Lower lobe of right lung (tissue), 2 donors: ENCODE results near the gene SUSD3. TPM values are rescaled to one million over a fixed set of nuclear protein-coding genes. Genes with fewer than 3 reads are reported as not detected.

ENCODE experiments used
- ATAC-seq, 2 donors: fragments of 200-7000 bp; cut with Tn5 transposase; one replicate each; pipeline ENCODE4 v1.9.1; 2020 to 2022; ENCODE audit warnings: mild to moderate bottlenecking in 2 of 2, moderate library complexity in 2 of 2
- DNase-seq: peaks from one replicate; pipeline ENCODE4 v3.0.0-alpha.2; 2020
- H3K27ac ChIP-seq: fragments of 200-600 bp; one replicate; pipeline ENCODE4 v1.8.0; 2022
- H3K27me3 ChIP-seq: fragments of 200-600 bp; one replicate; pipeline ENCODE4 v1.8.0; 2022; ENCODE audit warnings: low read depth
- H3K36me3 ChIP-seq: fragments of 200-600 bp; one replicate; pipeline ENCODE4 v1.8.0; 2022; ENCODE audit warnings: mild to moderate bottlenecking
- H3K4me1 ChIP-seq: fragments of 200-600 bp; one replicate; pipeline ENCODE4 v1.8.0; 2022
- H3K4me3 ChIP-seq: fragments of 200-600 bp; one replicate; pipeline ENCODE4 v1.8.0; 2022; ENCODE audit warnings: mild to moderate bottlenecking
- H3K9me3 ChIP-seq: fragments of 200-600 bp; one replicate; pipeline ENCODE4 v1.8.0; 2022
- intact Hi-C: fragments of 100-400 bp; cut with DNase I; formaldehyde crosslinking; loops from one replicate; pipeline ENCODE4 v1.11.0; 2022
- total RNA-seq: library from RNA; stranded (reverse); fragmentation: NEBNext Ultra II Directional; extraction: Animal tissue kit (Norgen Biotek cat#: 25700); gene quantifications from one replicate; pipeline ENCODE4 v1.2.1, GENCODE V29; 2021
- TF ChIP-seq, protein P1 (sequence below): fragments of 200-600 bp; IDR thresholded peaks from one replicate; pipeline ENCODE4 v1.8.0; 2022; ENCODE audit warnings: antibody characterized with exemption, mild to moderate bottlenecking
- donor health status: DM: no; HTN: yes; CAD: no; lungs with severe emphysema.

SUSD3 gene
- total RNA-seq, 1 donor from 2014 or later, result 5.3 TPM

DNA sequence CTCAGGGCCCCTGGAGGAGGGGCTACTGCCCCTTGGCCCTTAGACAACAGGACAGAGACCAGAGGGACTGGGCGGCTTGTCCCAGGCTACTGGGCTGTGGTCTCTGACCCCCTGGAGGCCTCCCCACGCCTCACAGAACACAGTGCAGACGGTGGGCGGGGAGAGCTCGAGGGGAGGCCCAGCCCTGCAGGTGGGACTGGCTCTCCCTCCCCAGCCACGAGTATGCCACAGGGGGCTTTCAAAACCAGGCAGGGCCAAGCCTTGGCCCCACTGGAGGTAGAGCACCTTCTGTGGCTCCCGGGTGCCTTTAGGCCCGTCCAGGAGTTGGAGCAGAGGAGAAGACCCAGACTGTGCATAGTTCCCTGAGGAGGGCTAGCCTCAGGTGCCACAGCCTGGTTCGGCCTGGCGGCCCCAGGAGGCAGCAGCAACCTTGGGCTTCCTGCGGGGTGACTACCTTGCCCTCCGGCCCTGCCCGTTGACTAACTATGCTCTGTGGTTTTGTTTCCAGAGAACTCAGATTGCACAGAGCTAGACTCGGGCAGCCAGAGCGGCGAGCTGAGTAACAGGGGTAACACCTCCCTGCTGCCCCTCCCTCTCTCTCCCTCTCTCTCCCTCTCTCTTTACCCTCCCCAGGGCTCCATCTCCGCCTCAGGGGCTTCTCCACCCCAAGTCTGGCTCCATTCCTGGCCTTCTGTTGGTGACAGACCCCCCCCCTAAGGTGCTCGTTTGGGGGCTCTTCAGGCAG, 53.0 kb downstream of the SUSD3 start:
- Histone ChIP-seq H3K9me3 (no peaks in the 10 kb centered on the region), H3K36me3 (peaks cover 41% of the 10 kb centered on the region), H3K27me3 (no peaks in the 10 kb centered on the region), H3K4me3 (no peak overlapping the region), H3K27ac (peak overlapping the region; percentile 31), H3K4me1 (peaks cover 32% of the 10 kb centered on the region)
- DNase-seq (peak; percentile 66), ATAC-seq (no peak)
- TF ChIP-seq, protein P1, sequence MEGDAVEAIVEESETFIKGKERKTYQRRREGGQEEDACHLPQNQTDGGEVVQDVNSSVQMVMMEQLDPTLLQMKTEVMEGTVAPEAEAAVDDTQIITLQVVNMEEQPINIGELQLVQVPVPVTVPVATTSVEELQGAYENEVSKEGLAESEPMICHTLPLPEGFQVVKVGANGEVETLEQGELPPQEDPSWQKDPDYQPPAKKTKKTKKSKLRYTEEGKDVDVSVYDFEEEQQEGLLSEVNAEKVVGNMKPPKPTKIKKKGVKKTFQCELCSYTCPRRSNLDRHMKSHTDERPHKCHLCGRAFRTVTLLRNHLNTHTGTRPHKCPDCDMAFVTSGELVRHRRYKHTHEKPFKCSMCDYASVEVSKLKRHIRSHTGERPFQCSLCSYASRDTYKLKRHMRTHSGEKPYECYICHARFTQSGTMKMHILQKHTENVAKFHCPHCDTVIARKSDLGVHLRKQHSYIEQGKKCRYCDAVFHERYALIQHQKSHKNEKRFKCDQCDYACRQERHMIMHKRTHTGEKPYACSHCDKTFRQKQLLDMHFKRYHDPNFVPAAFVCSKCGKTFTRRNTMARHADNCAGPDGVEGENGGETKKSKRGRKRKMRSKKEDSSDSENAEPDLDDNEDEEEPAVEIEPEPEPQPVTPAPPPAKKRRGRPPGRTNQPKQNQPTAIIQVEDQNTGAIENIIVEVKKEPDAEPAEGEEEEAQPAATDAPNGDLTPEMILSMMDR, result no peak
- intact Hi-C loops, result no loop called here

DNA sequence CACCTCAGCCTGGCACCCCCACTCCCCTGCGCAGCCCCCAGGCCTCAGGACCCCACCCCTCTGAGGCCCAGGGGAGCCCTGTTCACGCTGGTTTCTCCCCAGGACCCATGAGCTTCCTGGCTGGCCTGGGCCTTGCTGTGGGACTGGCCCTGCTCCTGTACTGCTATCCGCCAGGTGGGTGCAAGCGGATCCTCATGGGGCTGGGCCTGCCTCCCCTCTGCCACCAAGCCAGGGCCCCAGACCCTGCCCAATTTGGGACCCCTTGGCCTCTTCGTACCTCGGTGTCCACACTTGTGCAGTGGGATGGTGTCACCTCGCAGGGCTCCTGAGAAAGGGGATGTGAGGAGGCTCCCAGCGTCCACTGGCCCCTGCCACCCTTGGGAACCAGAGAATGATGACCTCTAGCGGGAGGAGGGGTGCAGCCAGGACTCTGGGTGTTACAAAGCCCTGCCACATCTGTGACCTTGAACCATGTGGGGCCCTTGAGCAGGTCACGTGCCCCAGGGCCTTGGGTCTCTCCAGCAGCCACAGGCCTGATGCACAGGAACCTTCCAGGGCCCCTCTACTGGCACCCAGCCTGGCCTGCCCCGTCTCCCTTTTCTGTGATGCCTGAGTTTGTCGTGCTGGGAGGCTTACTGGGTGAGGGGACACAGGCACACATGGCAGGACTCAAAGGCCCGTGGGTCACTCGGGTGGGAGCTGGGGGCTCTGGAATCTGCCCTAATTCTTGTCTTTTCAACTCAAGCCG, 53.8 kb downstream of the SUSD3 start:
- intact Hi-C loops, result no loop called here
- ATAC-seq, result no peak
- TF ChIP-seq, protein P1, result no peak

GRCh38 chr9:93112864-93113389, 54.4 kb downstream of the SUSD3 start:
- Histone ChIP-seq H3K27me3 (no peaks in the 10 kb centered on the region), H3K27ac (no peak overlapping the region), H3K4me1 (peaks cover 36% of the 10 kb centered on the region), H3K36me3 (peaks cover 39% of the 10 kb centered on the region), H3K4me3 (no peak overlapping the region), H3K9me3 (no peaks in the 10 kb centered on the region)
- TF ChIP-seq, protein P1, result no peak
- intact Hi-C loops, result no loop called here
- ATAC-seq (no peak), DNase-seq (peak; percentile 36)

More for the DNA sequence above, 53.8 kb downstream of the SUSD3 start:
- H3K4me3 ChIP-seq, result no peak overlapping the region
- H3K9me3 ChIP-seq, result no peaks in the 10 kb centered on the region
- peaks cover 36% of the 10 kb centered on the region for H3K4me1 ChIP-seq
- peak overlapping the region; percentile 24 for H3K27ac ChIP-seq
- peak; percentile 54 for DNase-seq
- no peaks in the 10 kb centered on the region for H3K27me3 ChIP-seq
- H3K36me3 ChIP-seq, result peaks cover 41% of the 10 kb centered on the region

- intact Hi-C loops, result no loop called here
- Histone ChIP-seq H3K4me1 (peaks cover 32% of the 10 kb centered on the region), H3K36me3 (peaks cover 28% of the 10 kb centered on the region), H3K27ac (peak overlapping the region; percentile 31), H3K4me3 (no peak overlapping the region), H3K9me3 (no peaks in the 10 kb centered on the region), H3K27me3 (no peaks in the 10 kb centered on the region)
- peak; percentile 51 for DNase-seq
- ATAC-seq, result no peak
- TF ChIP-seq, protein P1, result no peak
Observed at GRCh38 chr9:93114169-93114983, 55.9 kb downstream of the SUSD3 start.

GRCh38 chr9:93114984-93115335, 56.5 kb downstream of the SUSD3 start:
- Histone ChIP-seq H3K4me3 (no peak overlapping the region), H3K27ac (peak overlapping the region; percentile 31), H3K9me3 (no peaks in the 10 kb centered on the region), H3K27me3 (no peaks in the 10 kb centered on the region), H3K36me3 (peaks cover 28% of the 10 kb centered on the region), H3K4me1 (peaks cover 33% of the 10 kb centered on the region)
- DNase-seq (no peak), ATAC-seq (no peak)
- TF ChIP-seq, protein P1, result no peak
- intact Hi-C loops, result no loop called here
